ENCODE measurements around the gene ELOVL1.

- TF ChIP-seq POLR2AphosphoS5 (IDR thresholded peaks at IDR 0.05; ENCODE audit: low read depth, low read length) (peak; percentile 76), POLR2A (IDR thresholded peaks at IDR 0.05; ENCODE audit: low read depth, low read length) (peak; percentile 88)
Observed at GRCh38 chr1:43389326-43390313, 21.8 kb upstream of the ELOVL1 start, which contains the start of the genes MED8 and SZT2.
